Skin of body (tissue), 2 donors: ENCODE measurements around the gene ATP8B4. TPM values are rescaled to one million over a fixed set of nuclear protein-coding genes. Genes with fewer than 3 reads are reported as not detected.
"Not testable (repeated sequence)": the region's sequence is repeated elsewhere in the genome, so short reads cannot be mapped to it uniquely, and the experiment has no call there.

Experiments used
- DNase-seq: peaks from one replicate; lab custom pipeline; 2025; lab: John Stamatoyannopoulos, UW
- total RNA-seq: library from RNA; depleted of rRNA; stranded (reverse); fragments of >200 nt; gene quantifications from one replicate; pipeline ENCODE4 v1.2.3, GENCODE V29; 2014

ATP8B4 gene
- total RNA-seq = 19.5 TPM

DNA sequence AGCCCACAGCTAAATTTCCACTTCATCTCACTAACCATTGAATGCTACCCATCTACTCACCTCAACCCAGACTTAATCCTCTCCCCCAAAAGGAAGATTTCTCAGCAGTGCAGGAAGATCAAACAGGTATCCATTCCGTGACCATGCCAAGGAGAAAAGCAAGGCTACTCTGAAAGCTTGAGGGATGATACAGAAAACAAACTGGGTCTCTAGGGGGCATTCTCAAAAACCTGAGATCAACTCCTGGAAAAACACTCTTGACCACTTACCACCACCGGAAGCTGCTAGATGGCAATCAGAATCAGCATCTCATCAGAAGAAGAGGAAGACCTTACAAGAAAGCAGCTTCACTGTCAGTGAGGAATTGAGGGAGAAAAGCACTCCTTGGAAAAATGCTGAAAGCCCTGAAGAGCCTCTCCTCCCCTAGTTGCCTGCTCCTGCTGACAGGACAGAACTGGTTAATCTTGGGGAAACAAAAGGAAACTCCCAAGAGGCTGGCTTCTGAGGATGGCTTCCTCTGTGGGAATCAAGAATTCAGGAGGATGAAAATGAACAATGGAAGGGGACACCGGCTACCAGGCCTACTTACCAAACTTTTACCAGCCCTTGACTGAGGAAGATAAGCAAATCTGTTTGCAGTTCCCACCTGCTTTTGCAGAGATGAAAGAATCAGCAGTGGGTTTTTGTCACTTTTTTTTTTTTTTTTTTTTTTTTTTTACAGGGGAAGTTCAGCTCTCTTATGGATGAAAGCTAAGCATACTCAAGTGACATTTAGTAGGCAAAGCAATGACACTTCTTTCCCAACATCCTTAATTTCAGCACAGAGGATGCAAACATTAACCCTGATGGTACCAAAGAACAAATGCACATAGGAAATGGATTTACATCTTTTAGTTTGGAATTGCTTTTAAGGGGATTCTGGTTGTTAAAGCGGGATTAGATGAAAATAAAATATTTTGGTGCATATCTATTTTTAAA lies at the start of gene ATP8B4:
Gene ATP8B4, minus strand, starts transcription at position 171 of the 978 bp plus-strand sequence. CDS start 12,267 bp downstream, outside the sequence.
- DNase-seq = no peak

- no peak for DNase-seq
Measured at GRCh38 chr15:50168379-50168778, 49.3 kb upstream of the ATP8B4 start.

- DNase-seq = no peak
Measured at GRCh38 chr15:50167110-50167509, 48.1 kb upstream of the ATP8B4 start.

DNA sequence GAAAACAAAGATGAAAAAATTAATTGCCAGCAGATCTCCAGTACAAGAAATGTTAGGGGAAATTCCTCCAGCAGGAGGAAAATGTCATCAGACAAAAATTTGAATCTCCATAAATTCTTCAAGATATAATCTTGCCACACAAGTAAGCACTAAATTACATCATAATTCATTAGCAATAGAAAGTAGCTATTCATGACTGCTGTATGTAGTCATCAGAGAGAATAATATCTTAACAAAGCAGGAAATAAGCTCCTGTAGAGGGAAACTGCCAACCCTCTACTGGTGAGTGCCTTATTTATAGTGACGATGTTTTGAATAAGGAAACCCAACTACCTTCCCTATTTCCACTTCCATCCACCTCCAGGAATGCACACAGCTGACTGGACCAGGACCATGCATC lies 47.2 kb upstream of the ATP8B4 start:
- DNase-seq = no peak

DNA sequence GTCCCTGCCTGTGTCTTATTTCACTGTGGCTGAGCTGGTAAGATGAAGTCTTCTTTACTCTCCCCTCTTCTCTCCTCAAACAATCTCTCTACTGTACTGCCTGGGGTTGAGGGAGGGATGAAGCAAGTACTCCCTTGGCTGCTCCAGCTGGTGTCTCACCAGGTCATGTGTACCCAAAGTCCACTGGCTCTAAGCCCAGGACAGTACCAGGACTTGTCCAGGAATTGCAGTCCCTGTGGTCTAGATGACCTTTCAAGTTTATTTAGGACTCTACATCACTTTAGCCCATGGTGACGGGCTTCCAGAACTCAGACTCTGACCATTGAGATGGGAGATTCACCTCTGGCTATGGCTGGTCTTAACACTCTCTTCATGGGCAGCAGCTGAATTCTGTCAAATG lies 45.4 kb upstream of the ATP8B4 start:
- DNase-seq = no peak

GRCh38 chr15:50163719-50164410 lies 44.8 kb upstream of the ATP8B4 start:
- DNase-seq = no peak

GRCh38 chr15:50162969-50163718 lies 44.1 kb upstream of the ATP8B4 start:
- DNase-seq = no peak

DNA sequence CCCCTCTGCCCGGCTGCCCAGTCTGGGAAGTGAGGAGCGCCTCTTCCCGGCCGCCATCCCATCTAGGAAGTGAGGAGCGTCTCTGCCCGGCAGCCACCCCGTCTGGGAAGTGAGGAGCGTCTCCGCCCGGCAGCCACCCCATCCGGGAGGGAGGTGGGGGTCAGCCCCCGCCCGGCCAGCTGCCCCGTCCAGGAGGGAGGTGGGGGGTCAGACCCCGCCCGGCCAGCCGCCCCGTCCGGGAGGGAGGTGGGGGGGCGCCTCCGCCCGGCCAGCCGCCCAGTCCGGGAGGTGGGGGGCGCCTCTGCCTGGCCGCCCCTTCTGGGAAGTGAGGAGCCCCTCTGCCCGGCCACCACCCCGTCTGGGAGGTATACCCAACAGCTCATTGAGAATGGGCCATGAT lies 39.2 kb upstream of the ATP8B4 start:
- not testable (repeated sequence) for DNase-seq

- no peak for DNase-seq
Measured at GRCh38 chr15:50151476-50151875, 32.4 kb upstream of the ATP8B4 start.

DNA sequence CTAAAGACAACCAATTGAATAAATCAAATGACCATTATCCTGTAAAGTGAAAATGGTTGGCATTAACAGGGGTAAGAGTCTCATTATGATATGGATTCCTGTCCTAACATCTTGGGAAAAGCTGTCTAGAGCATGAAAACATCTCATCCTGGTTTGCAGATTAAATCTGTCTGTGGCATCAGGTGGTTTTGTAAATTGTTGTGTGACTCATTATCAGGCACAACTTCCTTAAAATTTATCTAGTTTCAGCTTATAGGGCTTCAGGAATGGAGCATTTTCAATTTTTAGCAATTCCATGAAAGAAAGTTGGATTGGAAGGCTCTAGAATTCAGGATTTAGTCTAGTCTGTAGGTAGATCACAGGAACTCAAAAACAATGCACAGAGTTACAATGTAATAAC lies 31.8 kb upstream of the ATP8B4 start:
- DNase-seq = no peak

GRCh38 chr15:50150349-50150748 lies 31.3 kb upstream of the ATP8B4 start:
- no peak for DNase-seq

DNA sequence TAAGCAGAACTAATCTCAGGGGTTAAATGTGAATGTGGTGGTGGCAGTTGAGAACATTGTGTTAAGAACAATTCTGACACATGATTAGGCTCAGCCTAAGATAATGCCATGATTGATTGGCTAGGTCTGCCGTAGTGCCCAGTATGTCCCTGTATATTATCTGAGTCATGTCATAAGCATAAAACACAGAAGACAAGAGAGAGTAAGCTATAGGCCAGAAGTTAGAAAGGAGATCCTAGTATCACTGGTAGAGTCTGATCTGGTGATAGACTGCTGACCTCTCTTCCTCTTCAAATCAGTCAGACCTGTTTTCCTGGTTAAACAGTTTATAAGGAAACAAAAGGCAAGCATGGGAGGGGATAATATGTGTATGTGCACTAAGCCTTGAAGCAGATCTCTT lies 30.1 kb upstream of the ATP8B4 start:
- DNase-seq = no peak

DNA sequence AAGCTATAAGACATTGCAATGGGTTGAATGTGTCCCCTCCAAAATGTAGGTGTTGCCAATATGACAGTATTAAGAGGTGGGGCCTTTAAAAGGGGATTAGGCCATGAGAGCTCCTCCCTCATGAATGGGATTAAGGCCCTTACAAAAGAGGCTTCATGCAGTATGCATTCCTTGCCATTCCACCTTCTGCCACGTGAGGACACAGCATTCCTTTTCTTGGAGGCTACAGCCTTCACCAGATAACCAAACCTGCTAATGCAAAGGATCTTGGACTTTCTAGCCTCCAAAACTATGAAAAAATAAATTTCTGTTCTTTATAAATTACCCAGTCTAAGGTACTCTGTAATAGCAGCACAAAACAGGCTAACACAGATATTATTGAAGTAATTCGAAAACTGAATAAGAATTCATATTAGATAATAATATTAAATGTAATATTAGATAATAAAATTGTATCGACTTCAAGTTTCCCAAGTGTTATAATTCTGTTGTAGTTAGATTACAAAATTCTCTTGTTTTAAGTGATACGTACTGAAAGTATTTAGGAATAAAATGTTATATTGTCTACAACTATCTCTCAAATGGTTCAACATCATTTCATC lies 29.4 kb upstream of the ATP8B4 start:
- no peak for DNase-seq

DNA sequence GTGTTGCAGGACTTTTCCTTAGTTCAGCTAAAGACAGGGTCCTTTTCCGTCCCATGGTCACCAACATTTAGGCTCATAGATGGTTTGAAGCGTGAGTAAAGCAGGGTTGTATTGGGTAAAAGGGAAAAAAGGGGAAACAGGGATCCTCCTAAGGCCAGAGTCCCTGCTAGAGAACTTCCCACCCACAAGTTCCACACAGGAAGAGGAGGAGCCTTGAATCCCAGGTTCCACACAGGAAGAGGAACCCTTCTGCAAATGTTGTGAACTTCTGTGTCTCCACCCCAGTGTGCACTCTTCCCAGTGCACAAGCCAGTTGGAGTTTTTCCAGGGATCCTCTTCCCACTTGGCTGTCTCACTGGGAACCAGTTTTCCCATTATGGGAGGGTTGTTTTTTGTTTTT lies 27.6 kb upstream of the ATP8B4 start:
- DNase-seq = no peak

DNA sequence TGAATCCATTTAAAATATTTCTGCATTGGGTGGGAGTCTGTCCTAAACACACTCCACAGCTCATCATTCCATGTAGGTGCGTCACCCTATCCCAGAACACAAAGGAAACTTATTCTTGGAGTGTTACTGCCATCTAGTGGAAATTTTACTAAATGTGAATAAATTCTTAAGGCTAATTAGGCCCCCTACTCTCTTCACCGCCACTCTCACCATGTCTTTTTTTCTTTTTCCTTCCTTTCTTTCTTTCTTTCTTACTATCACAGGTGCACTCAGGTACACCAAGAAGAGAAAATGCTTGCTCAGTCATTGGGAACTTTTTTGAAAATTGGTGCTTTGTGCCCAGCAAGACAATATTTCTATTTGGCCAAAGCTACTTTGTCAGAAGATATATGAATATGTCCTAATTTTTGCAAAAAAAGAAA lies 26.4 kb upstream of the ATP8B4 start:
- DNase-seq = peak; percentile 68

DNA sequence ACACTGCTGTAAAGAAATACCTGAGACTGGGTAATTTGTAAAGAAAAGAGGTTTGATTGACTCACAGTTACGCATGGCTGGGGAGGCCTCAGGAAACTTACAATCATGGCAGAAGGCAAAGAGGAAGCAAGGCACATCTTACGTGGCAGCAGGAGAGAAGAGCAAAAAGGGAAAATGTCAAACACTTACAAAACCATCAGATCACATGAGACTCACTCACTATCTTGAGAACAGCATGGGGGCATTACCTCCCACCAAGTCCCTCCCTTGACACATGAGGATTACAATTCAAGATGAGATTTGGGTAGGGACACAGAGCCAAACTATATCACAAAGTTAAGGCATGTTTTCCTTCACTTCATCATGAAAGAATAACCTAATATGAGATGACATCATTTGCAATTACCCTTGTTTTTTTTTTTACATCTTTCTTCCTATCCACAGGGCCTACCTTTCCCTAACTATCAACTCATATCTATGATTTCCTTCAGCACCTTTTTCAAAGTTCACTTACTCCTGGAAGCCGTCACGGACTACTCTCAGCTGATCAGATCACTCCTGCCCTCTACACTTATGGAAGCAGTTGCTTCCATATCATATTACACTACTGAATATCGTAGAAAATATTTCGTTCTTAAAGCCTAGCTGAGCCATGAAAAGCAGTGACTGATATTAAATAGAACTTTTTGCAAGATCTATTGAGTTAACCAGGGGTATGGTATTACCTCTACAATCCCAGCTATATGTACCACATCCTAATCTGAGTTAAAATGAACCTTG lies 25.5 kb upstream of the ATP8B4 start:
- DNase-seq = no peak

- no peak for DNase-seq
Measured at GRCh38 chr15:50143255-50143860, 24.3 kb upstream of the ATP8B4 start.

GRCh38 chr15:50141856-50142255 lies 22.8 kb upstream of the ATP8B4 start:
- no peak for DNase-seq

DNA sequence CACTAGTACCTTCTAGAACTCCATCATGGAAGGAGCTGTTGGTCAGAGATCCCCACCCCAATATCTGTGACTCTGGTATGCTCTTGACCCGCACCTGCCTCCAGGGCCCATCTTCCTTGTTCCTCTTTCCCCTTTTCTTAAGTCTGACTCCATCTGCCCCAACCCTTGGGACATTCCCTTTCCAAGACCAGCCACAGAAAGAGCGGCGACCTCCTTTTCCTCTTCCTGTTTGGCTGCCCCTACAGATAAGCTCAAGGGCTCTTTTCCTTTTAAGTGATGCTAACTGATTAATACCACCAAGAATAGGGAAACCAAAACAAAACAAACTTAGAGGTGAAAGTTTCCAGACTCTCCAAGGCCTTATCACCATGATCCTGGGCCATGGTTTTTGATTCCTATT lies 21.9 kb upstream of the ATP8B4 start:
- DNase-seq = no peak

DNA sequence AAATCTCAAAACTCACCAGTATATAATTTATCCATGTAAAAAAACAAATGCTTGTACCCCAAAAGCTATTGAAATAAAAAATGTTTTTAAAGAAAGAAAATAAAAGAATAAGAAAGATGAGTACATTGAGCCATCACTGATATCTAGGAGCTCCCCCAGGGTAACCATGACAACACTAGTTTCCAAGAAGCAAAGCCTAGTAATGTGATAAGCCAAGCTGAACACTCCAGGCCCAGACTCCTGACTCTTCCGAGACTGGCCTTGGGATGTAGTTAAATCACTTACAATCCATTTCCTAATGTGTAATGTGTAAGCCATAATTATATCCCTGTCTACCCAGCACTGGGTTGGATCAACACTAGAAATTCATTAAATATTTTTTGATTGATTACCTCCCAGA lies 21.1 kb upstream of the ATP8B4 start:
- no peak for DNase-seq
